Tibial nerve (tissue), 3 donors: Measurements from ENCODE around the gene COBLL1.

Source experiments
- POLR2A ChIP-seq, 2 donors: fragments of 450-650 bp; IDR thresholded peaks; one replicate each; pipeline ENCODE4 v1.6.1; 2017; ENCODE audit warnings: antibody characterized with exemption in 2 of 2, mild to moderate bottlenecking in 2 of 2, moderate library complexity in 2 of 2
- TF ChIP-seq, protein P1 (sequence below), 5 experiments: fragments of 200-600 bp in 3 of 5; fragments of 450-650 bp in 2 of 5; sonication (generic) in 3 of 5; IDR thresholded peaks; one replicate each; pipeline ENCODE4 v1.5.1; 2016 to 2019; ENCODE audit warnings: antibody characterized with exemption in 5 of 5, mild to moderate bottlenecking in 3 of 5, moderate library complexity in 2 of 5

GRCh38 chr2:164836907-164837306 is 4.7 kb downstream of the COBLL1 start:
- TF ChIP-seq, protein P1, sequence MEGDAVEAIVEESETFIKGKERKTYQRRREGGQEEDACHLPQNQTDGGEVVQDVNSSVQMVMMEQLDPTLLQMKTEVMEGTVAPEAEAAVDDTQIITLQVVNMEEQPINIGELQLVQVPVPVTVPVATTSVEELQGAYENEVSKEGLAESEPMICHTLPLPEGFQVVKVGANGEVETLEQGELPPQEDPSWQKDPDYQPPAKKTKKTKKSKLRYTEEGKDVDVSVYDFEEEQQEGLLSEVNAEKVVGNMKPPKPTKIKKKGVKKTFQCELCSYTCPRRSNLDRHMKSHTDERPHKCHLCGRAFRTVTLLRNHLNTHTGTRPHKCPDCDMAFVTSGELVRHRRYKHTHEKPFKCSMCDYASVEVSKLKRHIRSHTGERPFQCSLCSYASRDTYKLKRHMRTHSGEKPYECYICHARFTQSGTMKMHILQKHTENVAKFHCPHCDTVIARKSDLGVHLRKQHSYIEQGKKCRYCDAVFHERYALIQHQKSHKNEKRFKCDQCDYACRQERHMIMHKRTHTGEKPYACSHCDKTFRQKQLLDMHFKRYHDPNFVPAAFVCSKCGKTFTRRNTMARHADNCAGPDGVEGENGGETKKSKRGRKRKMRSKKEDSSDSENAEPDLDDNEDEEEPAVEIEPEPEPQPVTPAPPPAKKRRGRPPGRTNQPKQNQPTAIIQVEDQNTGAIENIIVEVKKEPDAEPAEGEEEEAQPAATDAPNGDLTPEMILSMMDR (IDR thresholded peaks at IDR 0.05) = no peak
- no peak for TF ChIP-seq POLR2A (IDR thresholded peaks at IDR 0.05)
